ENCODE results near the gene TTYH3. TPM values are rescaled to one million over a fixed set of nuclear protein-coding genes. Genes with fewer than 3 reads are reported as not detected.
"Not testable (repeated sequence)": the region's sequence is repeated elsewhere in the genome, so short reads cannot be mapped to it uniquely, and the experiment has no call there.

TTYH3 gene
- total RNA-seq, 1 donor from 2014 or later, result 48.3 TPM

- no peak for DNase-seq (ENCODE audit: low read depth, low spot score)
Observed at GRCh38 chr7:2602406-2603043, 29.3 kb upstream of the TTYH3 start.

- DNase-seq (ENCODE audit: low read depth, low spot score), result no peak
Observed at GRCh38 chr7:2603044-2603965, 28.5 kb upstream of the TTYH3 start.

- no peak for DNase-seq (ENCODE audit: low read depth, low spot score)
Observed at GRCh38 chr7:2604608-2605174, 27.1 kb upstream of the TTYH3 start.

- no peak for DNase-seq (ENCODE audit: low read depth, low spot score)
Observed at GRCh38 chr7:2605608-2606538, 25.9 kb upstream of the TTYH3 start.

- DNase-seq (ENCODE audit: low read depth, low spot score), result no peak
Observed at GRCh38 chr7:2606539-2606936, 25.2 kb upstream of the TTYH3 start.

- no peak for DNase-seq (ENCODE audit: low read depth, low spot score)
Observed at GRCh38 chr7:2607122-2607922, 24.5 kb upstream of the TTYH3 start.

- DNase-seq (ENCODE audit: low read depth, low spot score), result no peak
Observed at GRCh38 chr7:2607923-2608904, 23.6 kb upstream of the TTYH3 start.

GRCh38 chr7:2608921-2609411 lies 22.8 kb upstream of the TTYH3 start:
- DNase-seq (ENCODE audit: low read depth, low spot score), result peak; percentile 33

- DNase-seq (ENCODE audit: low read depth, low spot score), result not testable (repeated sequence)
Observed at GRCh38 chr7:2609646-2610045, 22.1 kb upstream of the TTYH3 start.

GRCh38 chr7:2610466-2610865 lies 21.3 kb upstream of the TTYH3 start:
- DNase-seq (ENCODE audit: low read depth, low spot score), result no peak

GRCh38 chr7:2610898-2611297 lies 20.9 kb upstream of the TTYH3 start:
- DNase-seq (ENCODE audit: low read depth, low spot score), result no peak

- DNase-seq (ENCODE audit: low read depth, low spot score), result no peak
Observed at GRCh38 chr7:2611401-2611800, 20.4 kb upstream of the TTYH3 start.

GRCh38 chr7:2611922-2612321 lies 19.9 kb upstream of the TTYH3 start:
- no peak for DNase-seq (ENCODE audit: low read depth, low spot score)

GRCh38 chr7:2612445-2613097 lies 19.2 kb upstream of the TTYH3 start:
- DNase-seq (ENCODE audit: low read depth, low spot score), result no peak

- DNase-seq (ENCODE audit: low read depth, low spot score), result no peak
Observed at GRCh38 chr7:2613098-2613930, 18.5 kb upstream of the TTYH3 start.

- DNase-seq (ENCODE audit: low read depth, low spot score), result no peak
Observed at GRCh38 chr7:2613931-2614600, 17.7 kb upstream of the TTYH3 start.
